GM11168 (cell line): Measurements from ENCODE around the gene PYCARD.
"Not testable (repeated sequence)": the region's sequence is repeated elsewhere in the genome, so short reads cannot be mapped to it uniquely, and the experiment has no call there.

ENCODE experiments used
- in situ Hi-C: fragments of 300-500 bp; cut with MboI; formaldehyde crosslinking; loops from one replicate; pipeline ENCODE4 v1.12.0; 2022; ENCODE audit warnings: low sequenced_read_pairs; ENCODE audit not compliant: unreplicated experiment

PYCARD gene

DNA sequence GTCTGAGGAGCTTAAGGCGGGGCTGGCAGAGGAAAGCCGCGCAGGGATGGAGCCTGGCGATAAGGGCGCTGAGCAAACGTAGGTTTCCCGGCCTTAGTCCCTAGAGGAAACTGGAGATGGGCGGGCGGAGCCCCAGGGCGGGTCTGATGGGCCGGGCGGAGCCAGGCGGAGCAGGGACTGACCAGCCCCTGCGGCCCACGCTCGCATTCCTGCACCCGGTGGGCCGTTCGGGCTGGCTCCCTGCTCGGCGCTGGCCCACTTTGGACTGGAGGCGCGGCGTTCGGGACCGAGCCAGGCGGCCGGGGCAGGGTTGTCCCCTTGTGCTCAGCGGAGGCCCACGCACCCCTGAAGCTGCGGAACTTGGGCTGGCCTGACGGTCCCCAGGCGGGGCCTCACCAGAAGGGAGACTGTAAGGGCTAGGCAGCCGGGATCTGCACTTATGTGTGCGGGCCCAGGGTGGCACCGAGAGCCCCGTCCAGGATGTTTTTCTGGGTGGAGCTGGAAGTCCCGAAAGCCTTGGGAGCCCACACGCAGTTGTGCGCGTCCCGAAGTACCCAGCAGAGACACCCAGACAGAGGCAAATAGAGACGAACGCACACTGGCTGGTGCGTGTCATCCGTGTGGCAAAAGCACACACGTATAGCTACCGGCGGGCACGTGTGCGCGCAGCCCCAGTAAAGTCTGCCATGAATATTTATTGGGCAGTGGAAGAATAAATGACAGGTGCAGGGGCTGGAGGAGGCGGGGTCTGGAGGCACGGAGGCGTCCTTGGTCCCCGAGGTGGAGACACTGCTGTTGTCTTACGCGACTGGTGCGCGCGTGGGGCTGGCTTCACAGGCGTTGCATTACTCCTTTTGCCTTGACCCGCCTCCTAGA lies 13.0 kb upstream of the PYCARD start:
- in situ Hi-C loops, result no loop called here

DNA sequence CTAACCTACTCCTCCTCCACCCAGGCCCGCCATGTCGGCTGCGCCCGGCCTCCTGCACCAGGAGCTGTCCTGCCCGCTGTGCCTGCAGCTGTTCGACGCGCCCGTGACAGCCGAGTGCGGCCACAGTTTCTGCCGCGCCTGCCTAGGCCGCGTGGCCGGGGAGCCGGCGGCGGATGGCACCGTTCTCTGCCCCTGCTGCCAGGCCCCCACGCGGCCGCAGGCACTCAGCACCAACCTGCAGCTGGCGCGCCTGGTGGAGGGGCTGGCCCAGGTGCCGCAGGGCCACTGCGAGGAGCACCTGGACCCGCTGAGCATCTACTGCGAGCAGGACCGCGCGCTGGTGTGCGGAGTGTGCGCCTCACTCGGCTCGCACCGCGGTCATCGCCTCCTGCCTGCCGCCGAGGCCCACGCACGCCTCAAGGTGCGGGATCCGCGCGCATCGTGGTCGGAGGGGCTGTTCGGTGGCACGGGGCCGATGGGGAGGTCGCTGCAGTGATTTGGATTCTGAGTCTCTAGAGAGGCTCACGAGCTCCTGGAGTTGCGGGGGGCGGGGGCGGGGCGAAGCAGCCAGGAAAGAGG lies 12.2 kb upstream of the PYCARD start:
- in situ Hi-C loops, result no loop called here

DNA sequence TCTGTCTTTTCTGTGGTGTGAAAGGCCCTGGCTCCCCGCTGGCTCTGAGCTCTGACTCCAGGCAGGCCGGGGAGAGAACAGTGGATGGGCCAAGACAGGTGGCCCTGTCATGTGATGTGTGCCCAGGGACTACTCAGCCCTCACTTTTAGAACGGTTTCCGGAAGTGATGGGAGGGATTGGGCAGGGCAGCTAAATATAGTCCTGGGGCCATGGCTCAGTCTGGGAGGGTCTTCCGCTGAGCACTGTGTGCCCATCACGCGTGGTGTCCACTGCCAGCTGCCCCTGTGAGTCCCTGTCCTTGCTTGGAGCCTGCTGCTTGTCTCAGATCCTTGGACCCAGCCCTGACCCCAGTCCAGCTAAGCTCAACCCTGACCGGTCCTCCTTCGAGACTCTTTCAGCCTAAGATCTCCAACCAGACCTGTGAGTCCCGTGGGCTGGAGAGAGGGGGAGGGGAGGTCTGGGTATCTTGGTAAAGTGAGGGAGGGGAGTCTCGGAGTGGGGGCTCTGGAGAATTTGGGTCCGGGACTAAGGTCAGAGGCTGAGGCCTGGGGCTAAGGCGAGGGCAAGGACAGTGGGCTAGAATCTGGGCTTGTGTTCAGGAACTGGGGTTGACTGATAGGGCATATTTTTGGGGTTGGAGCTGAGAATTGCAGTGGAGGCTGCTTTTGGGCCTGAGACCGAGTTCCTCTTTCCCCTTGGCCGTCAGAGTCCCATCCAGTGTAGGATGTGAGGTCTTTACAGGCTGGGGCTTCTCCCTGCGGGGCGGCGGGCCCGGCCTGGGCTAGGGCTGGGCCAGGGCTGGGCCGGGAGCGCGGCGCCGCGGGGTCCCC lies 11.5 kb upstream of the PYCARD start, which contains the start of gene TRIM72:
Gene TRIM72 (plus strand): TSS at position 243 of the 831 bp plus-strand sequence. CDS start 620 bp downstream, outside the sequence.
- in situ Hi-C loops, result no loop called here

DNA sequence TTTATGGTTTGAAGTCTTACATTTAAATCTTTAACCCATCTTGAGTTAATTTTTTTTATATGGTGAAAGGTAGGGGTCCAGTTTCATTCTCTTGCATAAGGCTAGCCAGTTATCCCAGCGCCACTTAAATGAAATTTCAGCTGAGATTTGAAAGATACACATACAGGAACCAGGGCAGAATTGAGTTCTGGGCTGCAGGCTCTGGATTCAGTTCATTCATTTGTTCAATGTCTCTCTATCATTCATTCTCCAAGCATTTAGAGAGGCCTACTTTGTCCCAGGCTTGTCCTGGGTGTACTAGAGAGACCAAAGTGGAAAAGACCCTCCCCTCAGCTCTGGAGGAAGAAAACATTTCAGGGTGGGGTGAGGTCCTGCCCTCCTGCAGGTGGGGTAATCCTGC lies 10.8 kb upstream of the PYCARD start:
- in situ Hi-C loops, result no loop called here

DNA sequence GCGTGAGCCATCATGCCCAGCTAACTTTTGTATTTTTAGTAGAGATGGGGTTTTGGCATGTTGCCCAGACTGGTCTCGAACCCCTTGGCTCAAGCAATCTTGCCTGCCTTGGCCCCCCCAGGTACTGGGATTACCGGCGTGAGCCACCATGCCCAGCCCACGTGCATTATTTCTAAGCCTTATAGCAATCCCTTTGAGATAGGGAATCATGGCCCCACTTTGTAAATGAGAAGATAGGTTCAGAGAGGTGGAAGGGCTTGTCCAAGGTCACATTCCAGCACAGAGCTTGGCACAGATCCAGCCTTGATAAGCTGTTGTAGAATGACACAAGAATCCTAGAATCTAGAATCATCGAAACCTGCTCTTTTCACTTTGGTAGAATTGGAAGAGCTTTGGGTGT lies 4.2 kb upstream of the PYCARD start:
- in situ Hi-C loops, result loop anchor here (10.0 kb wide), 1 partner anchor 238 kb away; the partner anchor contains the start of gene ZNF843

DNA sequence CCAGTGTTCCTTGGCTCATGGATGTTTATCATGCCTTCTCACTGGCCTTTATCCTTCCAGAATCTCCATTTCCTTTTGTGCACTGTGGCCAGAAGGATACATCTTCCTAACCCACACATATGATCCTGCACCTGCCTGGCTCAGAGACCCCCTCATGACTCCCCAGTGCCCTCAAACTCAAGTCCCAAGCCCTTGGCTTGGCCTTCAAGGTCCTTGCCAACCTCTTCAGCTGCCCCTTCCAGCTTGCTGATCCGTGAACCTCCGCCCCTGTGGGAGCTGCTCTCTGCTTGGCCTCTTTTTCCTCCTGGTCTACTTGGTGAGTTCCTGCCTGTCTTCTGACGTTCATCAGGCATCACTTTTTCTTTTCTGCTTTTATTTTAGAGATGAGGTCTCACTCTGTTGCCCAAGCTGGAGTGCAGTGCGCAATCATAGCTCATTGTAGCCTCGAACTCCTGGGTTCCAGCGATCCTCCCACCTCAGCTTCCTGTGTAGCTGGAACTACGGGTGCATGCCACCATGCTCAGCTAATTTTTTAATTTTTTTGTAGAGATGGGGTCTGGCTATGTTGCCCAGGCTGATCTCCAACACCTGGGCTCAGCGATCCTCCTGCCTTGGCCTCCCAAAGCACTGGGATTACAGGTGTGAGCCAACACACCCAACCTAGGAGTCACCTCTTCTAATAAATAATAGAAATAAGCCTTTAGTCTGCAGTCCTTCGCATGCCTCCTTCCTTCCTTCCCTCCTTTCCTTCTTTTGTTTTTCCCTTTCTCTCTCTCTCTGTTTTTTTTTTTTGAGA lies 2.5 kb upstream of the PYCARD start:
- in situ Hi-C loops, result loop anchor here (10.0 kb wide), 1 partner anchor 240 kb away; the partner anchor contains the start of gene ZNF843

DNA sequence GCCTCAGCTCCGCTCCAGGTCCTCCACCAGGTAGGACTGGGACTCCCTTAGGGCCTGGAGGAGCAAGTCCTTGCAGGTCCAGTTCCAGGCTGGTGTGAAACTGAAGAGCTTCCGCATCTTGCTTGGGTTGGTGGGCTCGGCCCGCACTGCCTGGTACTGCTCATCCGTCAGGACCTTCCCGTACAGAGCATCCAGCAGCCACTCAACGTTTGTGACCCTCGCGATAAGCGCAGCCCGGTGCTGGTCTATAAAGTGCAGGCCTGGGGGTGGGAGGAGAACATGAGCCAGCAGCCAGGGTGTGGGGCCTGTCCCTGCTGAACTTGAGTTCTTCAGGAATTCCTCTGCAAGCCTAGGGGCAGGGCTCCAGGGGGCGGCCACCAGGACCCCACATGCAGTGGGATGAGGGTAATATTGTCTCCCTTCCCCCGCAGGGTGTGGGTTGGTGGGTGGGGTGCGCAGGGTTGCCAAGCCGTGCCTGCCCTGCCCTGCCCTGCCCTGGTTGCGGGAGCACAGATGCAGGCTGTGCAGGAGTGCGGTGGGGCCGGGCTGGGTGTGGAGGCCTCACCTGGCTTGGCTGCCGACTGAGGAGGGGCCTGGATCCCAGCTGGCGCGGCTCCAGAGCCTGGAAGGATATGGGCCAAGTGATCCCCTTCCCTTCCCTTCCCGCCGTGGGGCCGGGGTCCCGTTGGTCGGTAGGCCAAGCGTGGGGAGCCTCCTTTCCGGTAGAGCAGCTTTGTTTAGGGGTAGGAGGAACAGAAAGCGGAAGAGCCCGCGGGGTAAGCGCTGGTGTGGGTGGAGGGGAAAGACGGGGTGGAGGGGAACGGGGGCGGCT lies 762 bp downstream of the PYCARD start:
- in situ Hi-C loops, result loop anchor here (10.0 kb wide), 1 partner anchor 243 kb away; the partner anchor contains the start of gene ZNF843

DNA sequence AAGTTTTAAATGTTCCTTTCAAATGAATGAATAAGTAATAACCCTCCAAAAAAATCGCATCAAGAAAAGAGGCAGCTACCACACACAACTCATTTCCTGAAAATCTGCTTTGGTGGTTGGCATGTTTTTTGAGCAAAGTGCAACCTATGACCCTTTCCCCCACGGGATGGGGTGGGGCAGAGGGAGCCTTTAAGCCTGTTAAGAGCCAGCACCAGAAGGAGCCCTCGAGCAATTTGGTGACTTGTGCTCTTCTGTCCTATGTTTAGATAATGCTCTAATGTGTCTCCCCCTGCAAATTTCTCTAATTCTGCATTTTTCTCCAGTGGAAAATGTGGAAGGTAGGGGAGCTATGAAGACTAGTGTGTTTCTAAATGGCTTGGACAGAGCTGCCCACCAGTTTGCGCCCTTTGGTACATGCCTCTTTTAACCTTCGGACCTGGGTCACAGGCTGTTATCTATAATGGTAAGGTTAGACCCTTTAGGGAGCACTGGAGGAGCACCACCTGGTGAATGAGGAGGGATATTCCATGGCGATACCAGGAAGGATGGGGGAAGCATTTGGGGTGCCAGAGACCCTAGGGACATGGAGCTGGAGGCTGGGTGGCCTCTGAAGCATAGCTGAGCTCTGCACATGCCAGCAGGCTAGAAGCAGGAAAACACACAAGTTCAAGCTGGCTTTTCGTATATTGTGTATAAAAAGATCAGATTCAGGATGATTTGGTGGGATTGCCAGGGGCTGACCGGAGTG lies 1.6 kb downstream of the PYCARD start:
- in situ Hi-C loops, result loop anchor here (10.0 kb wide), 1 partner anchor 244 kb away; the partner anchor contains the start of gene ZNF843

DNA sequence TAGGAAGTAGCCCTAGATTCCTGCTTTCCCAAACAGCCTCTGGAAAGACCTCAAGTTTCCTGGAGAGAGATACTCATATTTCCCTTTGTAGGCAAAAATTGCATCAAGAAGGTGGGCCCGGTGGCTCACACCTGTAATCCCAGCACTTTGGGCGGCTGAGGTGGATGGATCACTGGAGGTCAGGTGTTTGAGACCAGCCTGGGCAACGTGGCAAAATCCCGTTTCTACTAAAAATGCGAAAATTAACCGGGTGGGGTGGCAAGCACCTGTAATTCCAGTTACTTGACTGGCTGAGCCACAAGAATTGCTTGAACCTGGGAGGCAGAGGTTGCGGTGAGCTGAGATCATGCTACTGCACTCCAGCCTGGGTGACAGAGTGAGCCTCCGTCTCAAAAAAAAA lies 2.4 kb downstream of the PYCARD start:
- in situ Hi-C loops, result loop anchor here (10.0 kb wide), 1 partner anchor 245 kb away; the partner anchor contains the start of gene ZNF843

DNA sequence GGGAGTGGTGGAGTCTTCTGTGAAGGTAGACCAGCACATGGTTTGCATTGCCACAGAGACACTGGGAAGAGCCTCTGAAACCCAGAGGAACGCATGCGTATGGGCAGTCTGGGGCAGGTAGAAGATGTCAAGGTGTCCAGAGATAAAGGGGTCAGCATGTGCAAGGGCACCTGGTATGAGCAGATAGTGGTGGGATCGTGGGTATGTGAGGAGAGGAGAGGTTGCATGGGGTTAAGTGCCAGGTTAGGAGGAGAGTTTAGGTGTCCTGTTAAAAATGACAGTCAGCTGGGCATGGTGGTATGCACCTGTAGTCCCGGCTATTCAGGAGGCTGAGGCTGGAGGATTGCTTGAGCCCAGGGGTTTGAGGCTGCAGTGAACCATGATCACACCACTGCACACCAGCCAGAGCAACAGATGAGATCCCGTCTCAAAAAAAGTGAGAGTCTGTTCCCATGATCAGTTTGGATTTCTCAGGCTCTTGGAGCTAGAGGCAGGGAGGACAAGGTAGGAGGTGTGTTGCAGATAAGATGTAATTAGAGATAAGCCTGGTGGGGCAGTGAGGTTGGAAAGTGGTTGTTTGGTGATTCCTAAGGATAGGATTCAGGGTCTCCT lies 3.0 kb downstream of the PYCARD start:
- in situ Hi-C loops, result loop anchor here (10.0 kb wide), 1 partner anchor 245 kb away; the partner anchor contains the start of gene ZNF843

DNA sequence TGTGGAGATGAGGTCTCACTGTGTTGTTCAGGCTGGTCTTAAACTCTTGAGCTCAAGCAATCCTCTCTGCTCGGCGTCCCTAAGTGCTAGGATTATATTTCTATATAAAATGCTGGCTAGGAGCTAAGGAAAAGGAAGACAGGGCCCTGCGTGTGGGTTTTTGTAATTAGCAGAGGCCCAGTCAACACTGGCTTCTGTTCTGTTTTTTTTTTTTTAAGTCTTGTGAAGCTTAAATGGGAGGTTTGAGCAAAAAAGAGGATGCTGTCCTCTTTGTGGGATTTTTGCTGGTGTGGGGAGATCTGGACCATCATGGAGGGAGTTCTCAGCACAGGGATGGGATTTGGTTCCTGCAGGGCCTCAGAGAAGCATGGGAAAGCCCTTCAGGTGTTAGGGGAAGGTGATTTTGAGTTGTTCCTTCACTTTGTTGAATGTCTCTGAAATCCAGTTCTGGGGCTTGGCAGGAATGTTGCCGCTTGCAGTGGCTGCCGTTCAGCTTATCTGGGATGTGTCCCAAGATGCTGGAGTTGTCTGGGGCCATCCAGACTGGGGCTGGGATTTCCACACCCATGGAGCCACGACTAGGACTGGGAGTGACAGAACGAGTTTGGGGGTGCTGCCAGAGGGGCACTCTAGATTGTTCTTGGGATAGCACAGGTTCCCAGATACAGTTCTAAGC lies 4.2 kb downstream of the PYCARD start:
- in situ Hi-C loops, result no loop called here

DNA sequence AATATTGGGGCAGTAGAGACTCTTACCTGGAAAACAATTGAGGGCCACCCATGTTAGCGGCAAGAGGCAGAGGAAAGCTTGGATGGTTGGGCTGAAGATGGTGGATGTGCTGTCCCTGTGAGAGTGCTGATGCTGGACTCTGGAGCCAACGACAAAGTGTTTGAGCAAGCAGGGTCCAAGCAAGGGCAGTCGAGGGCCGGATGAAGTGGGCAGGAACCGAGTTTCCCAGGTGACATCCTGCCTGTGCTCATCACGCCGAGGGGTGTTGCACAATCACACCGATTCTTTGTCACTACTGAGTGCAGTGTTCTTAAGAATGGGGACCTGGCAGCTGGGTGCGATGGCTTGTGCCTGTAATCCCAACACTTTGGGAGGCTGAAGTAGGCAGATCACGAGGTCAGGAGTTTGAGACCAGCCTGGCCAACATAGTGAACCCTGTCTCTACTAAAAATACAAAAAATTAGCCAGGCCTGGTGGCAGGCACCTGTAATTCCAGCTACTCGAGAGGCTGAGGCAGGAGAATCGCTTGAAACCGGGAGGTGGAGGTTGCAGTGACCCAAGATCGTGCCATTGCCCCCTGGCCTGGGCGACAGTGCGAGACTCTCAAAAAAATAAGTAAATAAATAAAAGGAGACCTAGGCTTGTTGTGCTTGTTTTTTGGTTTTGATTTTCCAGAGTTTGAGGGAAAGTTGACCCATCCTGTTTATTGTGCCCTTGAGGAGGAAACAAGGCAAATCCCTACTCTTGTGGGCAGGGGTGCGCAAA lies 6.1 kb downstream of the PYCARD start:
- in situ Hi-C loops, result no loop called here

DNA sequence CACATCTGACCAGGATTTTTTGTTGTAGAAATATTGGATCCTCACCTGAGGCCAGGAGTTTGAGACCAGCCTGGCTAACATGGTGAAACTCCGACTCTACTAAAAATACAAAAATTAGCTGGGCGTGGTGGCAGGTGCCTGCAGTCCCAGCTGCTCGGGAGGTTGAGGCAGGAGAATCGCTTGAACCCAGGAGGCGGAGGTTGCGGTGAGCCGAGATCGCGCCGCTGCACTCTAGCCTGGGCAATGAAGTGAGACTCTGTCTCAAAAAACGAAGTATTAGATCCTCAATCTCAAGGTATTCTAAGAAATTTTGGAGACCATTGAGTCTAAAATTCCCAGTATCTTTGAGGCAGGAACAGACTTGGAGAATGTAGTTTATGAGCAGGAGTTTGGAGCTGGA lies 6.7 kb downstream of the PYCARD start:
- in situ Hi-C loops, result not testable (repeated sequence)

DNA sequence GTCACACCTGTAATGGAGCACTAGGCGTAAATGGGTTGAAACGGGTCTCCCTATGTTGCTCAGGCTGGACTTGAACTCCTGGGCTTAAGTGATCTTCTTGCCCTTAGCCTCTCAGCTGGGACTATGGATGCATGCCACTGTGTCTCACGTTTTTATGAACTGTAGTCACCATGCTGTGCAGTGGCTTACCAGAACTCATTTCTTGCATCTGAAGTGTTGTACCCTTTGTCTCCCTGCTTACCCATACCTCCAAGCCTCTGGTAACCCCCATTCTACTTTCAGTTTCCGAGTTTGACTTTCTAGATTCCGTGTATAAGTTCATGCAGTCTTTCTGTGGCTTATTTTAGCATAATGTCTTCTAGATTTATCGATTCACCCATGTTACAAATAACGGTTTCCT lies 7.7 kb downstream of the PYCARD start:
- in situ Hi-C loops, result no loop called here

DNA sequence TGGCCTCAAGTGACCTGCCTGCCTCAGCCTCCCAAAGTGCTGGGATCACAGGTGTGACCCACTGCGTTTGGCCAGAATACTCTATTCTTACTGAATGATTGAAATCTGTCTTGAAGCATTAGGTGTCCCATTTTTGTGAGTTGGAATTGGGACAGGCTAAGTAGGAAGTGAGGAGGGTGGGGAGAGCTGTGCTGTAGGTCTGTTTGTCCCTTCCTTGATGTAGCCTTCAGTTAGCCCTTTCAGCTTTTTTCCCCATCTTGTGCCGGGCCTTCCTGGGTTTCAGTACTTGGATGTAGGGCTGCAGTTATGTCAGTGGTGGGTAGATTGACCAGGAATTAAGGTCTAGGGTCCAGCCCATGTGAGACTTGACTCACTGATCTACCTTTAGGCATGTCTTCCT lies 8.7 kb downstream of the PYCARD start:
- in situ Hi-C loops, result no loop called here

DNA sequence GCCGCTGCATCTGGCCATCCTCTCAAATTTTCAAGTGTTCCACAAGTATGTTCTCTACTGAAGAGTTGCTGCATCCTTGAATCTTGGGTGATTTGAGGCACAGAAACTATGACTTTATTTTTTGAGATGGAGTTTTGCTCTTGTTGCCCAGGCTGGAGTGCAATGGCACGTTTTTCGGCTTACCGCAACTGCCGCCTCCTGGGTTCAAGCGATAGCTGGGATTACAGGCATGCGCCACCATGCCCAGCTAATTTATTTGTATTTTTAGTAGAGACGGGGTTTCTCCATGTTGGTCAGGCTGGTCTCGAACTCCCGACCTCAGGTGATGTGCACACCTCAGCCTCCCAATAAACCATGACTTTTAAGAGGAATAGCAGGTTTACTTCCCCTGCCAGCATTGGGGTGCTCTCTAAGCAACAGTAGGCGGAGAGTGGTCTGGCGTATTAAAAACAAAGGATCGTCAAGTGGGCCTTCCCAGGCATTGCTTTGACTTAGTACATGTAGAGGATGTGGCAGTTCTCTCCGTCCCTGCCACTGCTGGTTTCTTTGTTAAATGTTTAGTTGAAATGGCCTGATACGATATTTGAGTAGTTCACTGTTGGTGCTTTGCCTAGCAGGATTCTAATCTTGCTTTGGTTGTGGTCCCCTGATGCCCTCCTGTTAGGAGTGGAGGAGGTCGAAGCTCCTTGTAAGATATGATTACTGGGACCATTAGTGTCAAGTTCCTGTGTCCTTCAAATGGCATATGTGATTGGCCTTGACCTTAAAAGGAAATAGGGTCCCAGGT lies 9.5 kb downstream of the PYCARD start:
- in situ Hi-C loops, result no loop called here
